SK-N-DZ (cell line): Measurements from ENCODE around the gene CCDC92.

Source experiments
- DNase-seq: peaks from one replicate; pipeline ENCODE4 v3.0.0-alpha.2; 2015; ENCODE audit warnings: low spot score

CCDC92 gene

DNA sequence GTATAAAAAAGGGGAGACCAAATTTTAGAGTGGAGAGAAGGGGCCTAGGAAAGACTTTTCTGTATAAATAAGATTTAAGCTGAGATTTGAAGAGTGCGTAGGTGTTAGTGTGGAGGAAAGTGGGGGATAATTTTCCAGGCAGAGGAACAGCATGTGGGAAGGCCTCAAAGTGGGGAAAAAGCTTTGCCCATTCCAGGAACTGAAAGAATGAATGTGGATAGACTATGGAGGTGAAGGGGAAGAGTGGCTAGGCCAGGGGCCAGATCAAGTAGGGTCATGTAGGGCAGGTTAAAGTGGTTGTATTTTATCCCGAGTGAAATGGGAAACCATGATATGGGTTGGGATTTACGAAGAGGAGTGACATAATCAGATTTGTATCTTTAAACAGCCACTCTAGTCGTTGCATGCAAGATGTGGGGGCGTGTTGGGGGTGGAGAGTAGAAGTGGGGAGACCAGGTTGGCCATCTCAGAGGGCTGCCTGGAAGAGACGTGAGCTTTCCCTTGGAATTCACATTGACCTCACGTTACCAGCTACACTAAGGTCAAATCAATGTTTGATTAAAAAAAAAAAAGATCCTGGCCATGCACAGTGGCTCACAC is 3.7 kb upstream of the CCDC92 start:
- no peak for DNase-seq

GRCh38 chr12:123973552-123974341 is 1.1 kb upstream of the CCDC92 start:
- DNase-seq: peak; percentile 40

DNA sequence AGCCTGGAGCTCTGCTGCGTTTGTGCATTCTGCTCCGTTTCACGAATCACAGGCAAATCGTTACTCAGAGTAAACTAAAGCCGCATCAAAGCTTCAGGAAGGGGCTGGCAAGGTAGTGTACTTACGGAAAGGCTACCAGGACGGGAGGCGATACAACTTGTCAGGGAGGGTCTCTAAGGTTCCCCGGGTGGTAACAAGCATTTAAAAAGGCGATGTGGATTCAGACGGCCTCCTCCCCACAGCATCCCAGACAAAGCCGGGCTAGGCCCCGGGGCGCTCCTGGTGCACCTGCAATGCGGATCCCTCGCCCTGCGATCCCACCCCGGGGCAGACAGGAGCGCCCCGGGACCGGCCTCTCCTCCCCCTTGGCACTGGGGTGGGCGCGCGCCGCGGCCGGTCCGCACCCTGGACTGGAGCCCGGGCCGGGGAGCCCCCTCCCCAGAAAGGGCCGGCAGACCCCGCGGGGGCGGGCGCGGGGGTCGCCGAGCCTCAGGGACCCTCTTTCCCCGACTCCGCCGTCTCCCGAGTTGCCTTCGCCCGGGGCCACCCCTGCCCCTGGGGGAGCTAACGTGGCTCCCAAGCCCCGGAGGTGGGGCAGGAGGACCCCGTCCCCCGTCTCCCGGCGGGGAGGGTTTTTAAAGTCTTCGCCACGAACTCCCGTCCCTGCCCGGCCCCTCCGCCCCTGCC is 718 bp downstream of the CCDC92 start:
- peak; percentile 56 for DNase-seq

DNA sequence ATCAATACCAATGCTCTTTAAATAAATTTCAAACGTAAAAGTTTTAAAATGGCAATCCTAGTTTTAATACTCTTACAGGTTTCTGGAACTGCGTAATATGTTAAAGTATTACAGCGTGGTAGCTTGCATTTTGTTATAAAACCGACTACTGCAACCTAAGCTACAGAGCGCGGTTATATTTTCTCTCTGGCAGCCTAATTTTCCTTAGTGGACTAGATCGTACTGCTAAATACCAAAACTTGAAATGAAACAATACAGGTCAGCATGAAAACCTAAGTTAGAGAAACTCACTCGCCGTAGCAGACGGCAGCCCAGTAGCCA is 1.2 kb downstream of the CCDC92 start:
- no peak for DNase-seq

GRCh38 chr12:123967121-123967586 is 5.5 kb downstream of the CCDC92 start:
- no peak for DNase-seq

- no peak for DNase-seq
Measured at GRCh38 chr12:123966596-123966995, 6.0 kb downstream of the CCDC92 start.

GRCh38 chr12:123965382-123965781 is 7.2 kb downstream of the CCDC92 start:
- no peak for DNase-seq

DNA sequence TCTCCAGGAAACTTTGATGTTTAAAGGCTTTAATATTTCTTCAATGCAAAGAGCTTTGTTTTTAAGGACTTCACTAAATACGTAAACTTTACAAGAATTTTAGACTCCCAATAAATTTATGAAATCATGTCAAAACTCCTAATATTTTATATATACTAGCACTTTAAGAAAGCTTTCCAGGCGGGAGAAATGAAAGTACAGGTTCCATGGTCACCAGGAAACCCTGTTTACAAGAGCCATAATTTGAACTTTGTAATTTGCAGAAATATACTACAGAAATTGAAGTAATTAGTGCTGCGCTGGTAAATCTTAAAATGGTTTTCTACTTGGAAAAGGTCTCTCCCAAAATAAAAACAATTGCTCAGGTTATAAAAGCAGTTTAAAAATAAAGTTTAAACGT is 8.8 kb downstream of the CCDC92 start:
- DNase-seq: no peak

- DNase-seq: no peak
Measured at GRCh38 chr12:123962513-123962912, 10.1 kb downstream of the CCDC92 start.

GRCh38 chr12:123961585-123962345 is 10.9 kb downstream of the CCDC92 start:
- no peak for DNase-seq

DNA sequence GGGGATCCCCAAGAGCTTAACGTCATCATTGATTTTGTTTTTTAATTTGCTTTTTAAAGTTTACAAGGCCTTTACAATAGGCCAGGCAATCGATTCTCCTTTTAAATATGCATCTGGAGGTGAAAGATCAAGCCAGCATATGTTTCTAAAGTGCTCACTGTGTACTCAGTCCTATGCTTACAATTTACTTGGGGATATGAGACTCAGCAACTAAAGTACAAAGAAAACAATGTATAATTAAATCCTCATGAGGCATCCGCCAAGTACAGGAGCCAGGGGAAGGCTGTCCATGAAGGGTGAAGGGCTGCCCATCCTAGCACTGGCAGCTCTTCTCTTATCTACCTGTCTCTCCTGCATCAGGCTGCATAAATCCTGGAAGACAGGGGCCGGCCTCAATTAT is 11.8 kb downstream of the CCDC92 start:
- DNase-seq: no peak

DNA sequence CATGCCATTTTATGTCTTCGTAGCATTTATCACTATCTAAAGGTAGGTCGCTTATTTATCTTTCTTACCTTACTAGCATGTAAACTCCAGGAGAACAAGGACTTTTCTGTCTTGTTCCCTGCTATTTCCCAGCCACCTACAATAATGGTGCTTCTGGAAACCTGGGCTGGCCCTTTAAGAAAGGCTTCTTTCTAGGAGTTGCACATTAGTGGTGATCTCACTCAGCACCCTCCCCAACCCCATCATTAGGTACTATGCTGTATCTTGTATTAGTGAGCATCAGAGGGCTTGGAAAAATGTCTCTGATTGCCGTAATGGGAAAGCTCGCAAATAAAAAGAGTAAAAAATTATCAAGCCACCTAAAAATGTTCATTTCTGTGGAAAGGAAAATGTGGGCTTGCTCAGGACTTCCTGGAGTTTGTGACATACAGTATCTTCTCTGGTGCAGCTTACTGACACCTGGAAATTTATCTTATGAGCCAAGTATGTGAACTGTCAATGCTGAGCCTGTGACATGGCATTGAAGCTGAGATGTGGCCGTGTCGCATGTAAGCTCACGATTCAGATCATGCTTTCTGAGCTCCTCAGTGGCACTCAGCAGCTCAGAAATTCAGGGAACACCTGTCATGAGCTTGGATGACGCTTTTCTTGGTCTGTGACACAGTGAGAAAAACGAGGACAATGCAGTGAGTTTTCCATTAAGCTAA is 12.4 kb downstream of the CCDC92 start:
- DNase-seq: no peak

GRCh38 chr12:123958876-123959275 is 13.8 kb downstream of the CCDC92 start:
- DNase-seq: no peak

- DNase-seq: no peak
Measured at GRCh38 chr12:123958462-123958861, 14.2 kb downstream of the CCDC92 start.

DNA sequence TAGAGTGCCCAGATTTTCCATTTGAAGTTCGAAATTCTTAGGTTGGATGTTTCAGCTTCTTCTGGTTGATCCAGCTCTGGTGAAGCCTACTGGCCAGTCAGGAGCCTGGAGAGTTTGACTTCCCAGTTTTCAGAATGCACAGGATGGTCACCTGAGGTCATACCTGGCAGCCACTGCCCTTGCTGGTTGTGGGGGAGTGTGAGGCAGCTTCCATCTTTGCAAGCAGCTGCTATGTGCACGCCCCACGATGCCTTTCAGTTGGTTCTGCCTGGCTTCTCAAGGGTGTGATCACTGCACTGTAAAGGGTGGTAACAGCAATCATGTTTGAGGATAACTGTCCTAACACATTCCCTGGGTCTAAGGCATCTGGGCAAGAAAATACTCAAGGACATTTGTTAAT is 15.4 kb downstream of the CCDC92 start:
- no peak for DNase-seq

GRCh38 chr12:123956249-123956648 is 16.4 kb downstream of the CCDC92 start:
- DNase-seq: no peak

- no peak for DNase-seq
Measured at GRCh38 chr12:123954647-123955350, 17.8 kb downstream of the CCDC92 start.

GRCh38 chr12:123952037-123952436 is 20.6 kb downstream of the CCDC92 start:
- no peak for DNase-seq

DNA sequence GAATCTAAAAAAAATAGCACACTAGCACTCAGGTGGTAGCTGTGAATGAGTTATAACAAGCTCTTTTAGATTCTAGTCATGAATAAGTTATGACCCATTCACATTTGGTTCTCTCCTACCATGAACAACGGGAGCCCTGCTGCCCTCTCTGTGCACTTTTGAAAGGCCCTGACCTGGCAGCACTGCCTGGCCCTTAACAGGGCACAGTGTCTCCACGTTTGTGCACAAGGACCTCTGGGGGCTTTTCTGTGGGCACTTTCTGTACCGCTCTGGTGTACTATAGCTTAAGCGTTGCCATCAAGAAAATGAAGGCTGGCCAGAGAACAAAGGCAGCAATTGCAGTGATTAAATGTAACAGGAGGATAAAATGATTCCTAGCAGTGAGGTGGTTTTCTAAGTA is 21.2 kb downstream of the CCDC92 start:
- DNase-seq: no peak

- DNase-seq: no peak
Measured at GRCh38 chr12:123950476-123951349, 21.9 kb downstream of the CCDC92 start.
